Gastrocnemius medialis (tissue), 4 donors: Measurements from ENCODE around the gene MED6.

Experiments used
- POLR2A ChIP-seq, 2 donors: fragments of 450-650 bp; IDR thresholded peaks; one replicate each; pipeline ENCODE4 v1.6.1; 2017; ENCODE audit warnings: antibody characterized with exemption in 2 of 2, mild to moderate bottlenecking in 2 of 2, moderate library complexity in 2 of 2
- TF ChIP-seq, protein P1 (sequence below), 5 experiments: fragments of 450-650 bp in 3 of 5; fragments of 200-600 bp in 2 of 5; sonication (generic) in 2 of 5; IDR thresholded peaks in 4 of 5; conservative IDR thresholded peaks in 1 of 5; 1 replicate in 4 of 5; 2 replicates in 1 of 5; pipeline ENCODE4 v1.5.1; 2016 to 2019; ENCODE audit warnings: antibody characterized with exemption in 5 of 5, mild to moderate bottlenecking in 3 of 5, moderate library complexity in 3 of 5

DNA sequence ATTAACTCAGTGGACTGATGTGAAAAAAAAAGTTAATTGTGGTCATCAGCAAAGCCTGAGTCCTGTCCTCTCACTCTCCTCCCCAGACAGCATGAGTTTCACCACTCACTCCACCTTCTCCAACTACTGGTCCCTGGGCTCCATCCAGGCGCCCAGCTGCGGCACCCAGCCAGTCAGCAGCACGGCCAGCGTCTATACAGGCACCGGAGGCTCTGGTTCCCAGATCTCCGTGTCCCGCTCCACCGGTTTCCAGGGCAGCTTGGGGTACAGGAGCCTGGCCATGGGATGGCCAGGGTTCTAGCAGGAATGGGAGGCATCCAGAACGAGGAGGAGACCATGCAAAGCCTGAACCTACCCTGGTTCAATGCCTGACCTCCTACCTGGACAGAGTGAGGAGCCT is 6.0 kb downstream of the MED6 start:
- TF ChIP-seq POLR2A (IDR thresholded peaks at IDR 0.05), result no peak
- TF ChIP-seq, protein P1, sequence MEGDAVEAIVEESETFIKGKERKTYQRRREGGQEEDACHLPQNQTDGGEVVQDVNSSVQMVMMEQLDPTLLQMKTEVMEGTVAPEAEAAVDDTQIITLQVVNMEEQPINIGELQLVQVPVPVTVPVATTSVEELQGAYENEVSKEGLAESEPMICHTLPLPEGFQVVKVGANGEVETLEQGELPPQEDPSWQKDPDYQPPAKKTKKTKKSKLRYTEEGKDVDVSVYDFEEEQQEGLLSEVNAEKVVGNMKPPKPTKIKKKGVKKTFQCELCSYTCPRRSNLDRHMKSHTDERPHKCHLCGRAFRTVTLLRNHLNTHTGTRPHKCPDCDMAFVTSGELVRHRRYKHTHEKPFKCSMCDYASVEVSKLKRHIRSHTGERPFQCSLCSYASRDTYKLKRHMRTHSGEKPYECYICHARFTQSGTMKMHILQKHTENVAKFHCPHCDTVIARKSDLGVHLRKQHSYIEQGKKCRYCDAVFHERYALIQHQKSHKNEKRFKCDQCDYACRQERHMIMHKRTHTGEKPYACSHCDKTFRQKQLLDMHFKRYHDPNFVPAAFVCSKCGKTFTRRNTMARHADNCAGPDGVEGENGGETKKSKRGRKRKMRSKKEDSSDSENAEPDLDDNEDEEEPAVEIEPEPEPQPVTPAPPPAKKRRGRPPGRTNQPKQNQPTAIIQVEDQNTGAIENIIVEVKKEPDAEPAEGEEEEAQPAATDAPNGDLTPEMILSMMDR (IDR thresholded peaks at IDR 0.05 in 4 of 5, conservative IDR thresholded peaks at IDR 0.05 in 1 of 5), result no peak
